HG02763 (cell line): ENCODE measurements around the gene KLHL11.
"Not testable (repeated sequence)": the region's sequence is repeated elsewhere in the genome, so short reads cannot be mapped to it uniquely, and the experiment has no call there.

ENCODE experiments used
- ATAC-seq: cut with Tn5 transposase; IDR thresholded peaks from one replicate; pipeline ENCODE4 v1.9.1; 2021; ENCODE audit warnings: mild to moderate bottlenecking, moderate library complexity; ENCODE audit not compliant: unreplicated experiment

The KLHL11 gene

DNA sequence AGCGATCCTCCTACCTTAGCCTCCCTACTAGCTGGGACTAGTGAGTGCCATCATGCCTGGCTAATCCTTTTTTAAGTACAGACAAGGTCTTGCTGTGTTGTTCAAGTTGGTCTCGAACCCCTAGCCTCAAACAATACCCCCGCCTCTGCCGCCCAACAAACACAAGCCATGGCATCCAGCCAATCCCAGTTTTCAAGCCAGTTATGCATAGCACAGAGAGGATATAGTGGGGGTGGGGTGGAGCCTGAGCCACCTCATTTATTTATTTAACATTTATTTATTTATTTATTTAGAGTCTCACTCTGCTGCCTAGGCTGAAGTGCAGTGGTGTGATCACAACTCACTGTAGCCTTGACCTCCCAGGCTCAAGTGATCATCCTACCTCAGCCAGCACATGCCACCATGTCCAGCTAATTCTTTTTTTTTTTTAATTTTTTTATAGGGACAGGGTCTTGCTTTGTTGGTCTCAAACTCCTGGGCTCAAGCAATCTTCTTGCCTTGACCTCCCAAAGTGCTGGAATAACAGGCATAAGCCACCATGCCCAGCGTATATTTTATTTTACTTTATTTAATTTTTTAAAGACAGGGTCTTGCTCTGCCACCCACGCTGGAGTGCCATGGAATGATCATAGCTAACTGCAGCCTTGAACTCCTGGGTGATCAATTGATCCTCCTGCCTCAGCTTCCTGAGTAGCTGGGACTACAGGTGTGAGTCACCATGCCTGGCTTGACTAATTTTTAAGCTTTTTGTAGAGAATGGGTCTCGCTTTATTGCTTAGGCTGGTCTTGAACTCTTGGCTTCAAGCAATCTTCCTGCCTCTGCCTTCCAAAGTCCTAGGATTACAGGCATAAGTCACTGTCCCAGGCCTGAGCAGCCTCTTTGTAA lies 26.2 kb upstream of the KLHL11 start:
- no peak for ATAC-seq

DNA sequence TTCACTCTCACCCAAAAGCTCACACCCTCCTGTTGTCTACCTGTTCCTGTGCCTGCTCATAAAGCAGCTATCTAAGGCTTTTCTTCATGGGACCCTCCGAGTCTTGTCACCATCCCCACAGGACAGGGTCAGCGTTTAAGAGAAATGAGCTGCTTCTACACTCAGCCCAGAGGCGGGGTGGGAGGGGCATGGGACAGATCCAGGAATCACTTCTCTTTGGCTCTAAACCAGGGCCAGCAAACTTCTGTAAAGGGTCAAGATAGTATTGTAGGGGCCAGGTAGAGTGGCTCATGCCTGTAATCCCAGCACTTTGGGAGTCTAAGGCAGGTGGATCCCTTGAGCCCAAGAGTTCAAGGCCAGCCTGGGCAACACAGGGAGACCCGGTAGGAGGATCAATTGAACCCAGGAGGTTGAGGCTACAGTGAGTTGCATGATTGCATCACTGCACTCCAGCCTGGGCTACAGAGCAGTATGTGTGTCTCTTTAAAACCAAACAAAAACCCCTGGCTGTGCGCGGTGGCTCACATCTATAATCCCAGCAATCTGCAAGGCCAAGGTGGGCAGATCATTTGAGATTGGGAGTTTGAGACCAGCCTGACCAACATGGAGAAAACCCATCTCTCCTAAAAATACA lies 23.2 kb upstream of the KLHL11 start:
- no peak for ATAC-seq

DNA sequence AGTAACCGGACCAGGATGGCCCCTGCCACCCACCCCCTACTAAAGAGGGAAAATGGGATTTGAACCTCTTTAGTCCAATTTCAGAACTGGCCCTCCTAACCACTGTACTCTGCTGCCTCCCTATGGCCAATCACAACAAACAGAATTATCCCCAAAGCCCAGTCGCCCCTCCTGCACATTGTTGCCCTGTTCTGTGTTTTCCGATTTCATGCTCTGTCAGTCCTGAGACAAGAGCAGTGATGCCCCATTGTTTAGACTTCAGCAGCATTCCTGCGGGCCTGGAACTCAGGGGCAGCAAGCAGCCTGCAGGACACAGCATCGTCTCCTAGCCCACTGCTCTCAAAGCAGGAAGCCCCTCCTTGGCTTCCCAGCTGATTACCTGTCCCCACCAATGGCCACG lies 20.5 kb upstream of the KLHL11 start:
- no peak for ATAC-seq

GRCh38 chr17:41882756-41883155 lies 17.5 kb upstream of the KLHL11 start:
- ATAC-seq: no peak

GRCh38 chr17:41880130-41880529 lies 14.9 kb upstream of the KLHL11 start:
- ATAC-seq: no peak

DNA sequence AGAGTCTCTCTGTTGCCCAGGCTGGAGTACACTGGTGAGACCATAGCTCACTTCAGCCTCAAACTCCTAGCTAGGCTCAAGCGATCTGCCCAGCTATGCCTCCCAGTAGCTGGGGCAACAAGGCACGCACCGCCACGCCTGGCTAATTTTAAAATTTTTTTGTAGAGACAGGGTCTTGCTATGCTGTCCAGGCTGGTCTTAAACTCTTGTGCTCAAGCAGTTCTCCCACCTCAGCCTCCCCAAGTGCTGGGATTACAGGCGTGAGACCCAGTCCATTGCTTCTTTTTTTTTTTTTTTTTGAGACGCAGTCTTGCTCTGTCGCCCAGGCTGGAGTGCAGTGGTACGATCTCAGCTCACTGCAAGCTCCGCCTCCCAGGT lies 9.1 kb upstream of the KLHL11 start:
- not testable (repeated sequence) for ATAC-seq

GRCh38 chr17:41873559-41874292 lies 8.5 kb upstream of the KLHL11 start:
- no peak for ATAC-seq

DNA sequence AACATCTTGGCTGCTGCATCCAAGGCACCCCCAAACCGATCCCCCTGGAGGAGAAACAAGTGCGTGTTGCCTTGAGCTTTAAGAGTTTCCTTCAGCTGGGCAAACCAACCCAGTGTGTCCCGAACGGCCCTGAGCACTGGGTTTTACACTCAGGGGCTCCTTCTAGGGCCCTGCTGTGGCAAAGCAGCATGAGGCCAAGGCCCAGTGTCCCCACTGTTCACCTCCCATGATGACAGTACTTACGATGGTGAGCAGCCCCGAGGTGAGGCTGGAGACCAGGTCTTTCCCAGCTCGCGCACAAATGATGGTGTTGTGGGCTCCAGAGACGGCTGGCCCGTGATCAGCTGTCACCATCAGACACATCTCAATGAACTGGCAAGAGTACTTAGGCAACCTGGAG lies 6.6 kb upstream of the KLHL11 start:
- no peak for ATAC-seq

DNA sequence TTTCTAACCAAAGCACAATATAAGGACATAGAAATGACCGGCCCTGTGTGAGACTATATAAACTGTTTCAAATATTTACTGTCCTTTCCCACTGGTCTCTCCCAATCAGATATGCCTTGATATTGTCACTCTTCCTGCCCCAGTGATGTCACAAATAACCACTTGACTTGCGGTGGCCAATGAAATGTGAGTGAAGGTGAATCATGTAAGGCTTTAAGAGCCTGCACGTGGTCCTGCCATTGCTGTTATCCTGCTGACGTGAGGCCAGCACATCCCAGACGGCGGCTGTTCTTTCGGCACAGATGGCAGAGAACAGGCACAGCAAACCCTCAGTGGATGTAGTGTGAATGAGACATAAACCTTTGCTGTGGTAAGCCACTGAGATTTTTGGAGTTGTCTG lies 5.4 kb upstream of the KLHL11 start:
- ATAC-seq: no peak

- no peak for ATAC-seq
Measured at GRCh38 chr17:41870097-41870496, 4.9 kb upstream of the KLHL11 start.

GRCh38 chr17:41869426-41869825 lies 4.2 kb upstream of the KLHL11 start:
- ATAC-seq: no peak

DNA sequence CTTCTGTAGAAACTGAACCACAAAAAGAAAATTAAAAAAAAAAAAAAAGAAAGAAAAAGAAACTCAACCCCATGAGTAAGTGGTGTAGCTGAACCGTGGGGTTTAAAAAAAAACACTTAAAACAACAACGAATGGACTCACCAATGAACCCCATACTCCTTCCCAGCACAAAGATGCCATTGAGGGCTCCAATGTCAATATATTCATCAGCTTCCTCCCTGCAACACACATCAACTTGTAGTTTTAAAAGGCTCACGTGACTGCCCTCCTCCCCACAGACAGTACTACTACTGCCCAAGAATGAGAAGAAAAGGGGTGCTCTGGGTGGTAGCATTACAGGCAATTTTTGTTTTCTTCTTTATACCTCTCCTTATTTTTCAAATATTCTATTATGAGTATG lies 3.3 kb upstream of the KLHL11 start:
- ATAC-seq: no peak

- ATAC-seq: no peak
Measured at GRCh38 chr17:41865596-41865893, 322 bp upstream of the KLHL11 start.

DNA sequence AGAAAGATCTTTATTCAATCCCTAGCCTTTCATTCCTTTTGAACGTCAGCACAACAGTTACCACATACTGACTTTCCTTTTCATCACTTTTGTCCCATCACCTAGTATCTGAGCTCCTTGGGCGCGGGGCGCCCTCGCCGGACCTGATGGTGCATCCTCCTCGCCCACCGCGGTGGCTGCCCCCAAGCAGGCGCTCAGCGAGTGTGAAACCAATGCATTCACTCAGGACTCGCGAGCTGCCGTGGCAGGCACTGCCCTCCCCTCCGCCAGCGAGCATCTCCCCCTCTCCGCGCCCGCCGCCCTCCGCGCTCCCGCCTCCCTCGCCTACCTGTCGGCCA lies 756 bp downstream of the KLHL11 start:
- ATAC-seq: no peak

DNA sequence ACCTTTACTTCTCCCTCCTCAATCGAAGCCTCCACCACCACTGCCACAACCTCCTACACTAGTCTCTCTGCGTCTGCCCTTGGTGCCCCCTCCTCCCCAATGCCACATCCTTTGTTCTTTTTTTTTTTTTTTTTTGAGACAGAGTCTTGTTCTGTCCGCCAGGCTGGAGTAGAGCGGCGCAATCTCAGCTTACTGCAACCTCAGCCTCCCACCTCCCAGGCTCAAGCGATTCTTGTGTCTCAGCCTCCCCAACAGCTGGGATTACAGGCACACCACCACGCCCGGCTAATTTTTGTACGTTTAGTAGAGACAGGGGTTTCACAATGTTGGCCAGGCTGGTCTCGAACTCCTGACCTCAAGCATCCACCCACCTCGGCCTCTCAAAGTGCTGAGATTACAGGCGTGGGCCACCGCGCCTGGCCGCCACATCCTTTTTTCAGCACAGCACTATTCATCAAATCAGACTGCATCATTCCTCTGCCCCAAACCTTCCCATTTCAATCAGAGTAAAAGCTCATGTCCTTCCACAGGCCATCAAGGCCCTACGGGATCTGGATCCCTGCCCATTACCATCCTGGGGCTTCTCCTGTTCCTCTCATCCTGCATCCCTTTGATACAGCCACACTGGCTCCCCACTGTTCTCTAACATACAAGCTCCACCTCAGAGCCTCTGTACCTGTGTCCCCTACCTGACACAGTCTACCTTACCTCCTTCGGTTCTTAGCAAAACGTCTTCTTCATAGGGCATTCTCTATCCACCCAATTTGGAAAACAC lies 2.0 kb downstream of the KLHL11 start:
- ATAC-seq: no peak

DNA sequence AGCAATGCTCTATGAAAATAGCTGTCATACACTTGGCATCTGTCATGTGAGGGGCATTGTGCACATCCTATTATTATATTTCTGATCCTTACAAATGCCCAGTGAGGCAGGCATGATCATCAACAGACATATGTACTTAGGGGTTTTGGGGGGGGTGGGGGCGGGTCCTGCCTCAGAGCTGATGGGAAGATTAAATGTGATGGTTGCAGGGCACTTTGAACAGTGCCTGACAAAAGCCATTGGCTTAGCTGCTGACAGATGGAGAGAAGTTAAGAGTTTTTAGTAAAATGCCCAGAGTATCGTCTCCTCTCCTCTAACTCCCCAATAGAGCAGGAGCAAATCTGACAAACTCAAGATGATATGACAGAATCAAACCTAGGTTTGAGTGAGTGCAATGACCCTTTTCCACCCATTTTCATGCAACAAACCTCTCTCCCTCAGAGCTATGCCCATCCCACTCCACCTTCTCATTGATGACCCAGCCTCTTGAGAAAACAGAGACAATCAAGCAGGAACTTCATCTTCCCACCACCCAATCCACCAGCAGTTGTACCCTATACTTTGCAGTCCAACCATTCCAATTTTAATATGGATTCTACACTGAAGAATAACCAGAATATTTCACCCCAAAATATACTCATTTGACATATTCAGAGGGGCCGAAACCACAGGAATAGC lies 4.8 kb downstream of the KLHL11 start:
- no peak for ATAC-seq

DNA sequence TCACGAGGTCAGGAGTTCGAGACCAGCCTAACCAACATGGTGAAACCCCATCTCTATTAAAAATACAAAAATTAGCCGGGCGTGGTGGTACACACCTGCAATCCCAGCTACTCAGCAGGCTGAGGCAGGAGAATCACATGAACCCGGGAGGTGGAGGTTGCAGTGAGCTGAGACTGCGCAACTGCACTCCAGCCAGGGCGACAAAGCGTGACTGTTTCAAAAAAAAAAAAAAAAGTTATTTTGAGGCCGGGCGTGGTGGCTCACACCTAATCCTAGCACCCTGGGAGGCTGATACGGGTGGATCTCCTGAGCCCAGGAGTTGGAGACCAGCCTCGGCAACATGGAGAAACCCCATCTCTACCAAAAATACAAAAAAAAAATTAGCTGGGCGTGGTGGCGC lies 13.8 kb downstream of the KLHL11 start:
- not testable (repeated sequence) for ATAC-seq

DNA sequence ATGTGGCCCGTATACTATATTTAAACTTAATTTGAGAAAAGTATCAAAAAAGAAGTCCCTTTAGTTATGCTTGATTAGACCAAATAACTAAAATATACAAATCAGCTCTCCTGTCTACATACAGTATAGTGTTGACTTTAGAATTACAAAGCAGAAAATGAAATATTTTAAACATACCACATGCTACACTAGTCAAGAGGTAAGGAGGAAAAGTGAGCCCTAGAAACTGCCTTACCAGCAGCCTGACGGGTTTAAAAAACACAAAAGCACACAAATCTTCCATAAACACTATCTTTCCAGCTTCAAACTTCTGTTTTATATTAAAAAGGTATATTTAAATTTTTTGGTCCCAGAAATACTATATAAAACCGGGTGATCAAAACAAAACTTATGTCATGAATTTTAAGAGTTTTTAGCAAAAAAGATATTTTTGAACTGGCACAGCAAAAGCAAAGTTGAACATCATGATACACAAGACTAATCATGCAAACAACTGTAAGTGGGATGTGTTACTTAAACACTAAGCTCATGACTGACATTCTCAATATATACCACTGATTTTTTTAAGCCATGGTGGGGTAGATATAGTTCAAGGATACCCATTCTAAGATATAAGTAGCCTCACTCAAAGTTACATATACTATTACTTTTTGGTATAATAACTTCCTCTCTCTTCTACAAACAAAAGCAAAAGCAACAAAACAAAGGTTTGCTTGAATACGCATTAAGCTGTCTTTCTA lies 15.8 kb downstream of the KLHL11 start:
- no peak for ATAC-seq

DNA sequence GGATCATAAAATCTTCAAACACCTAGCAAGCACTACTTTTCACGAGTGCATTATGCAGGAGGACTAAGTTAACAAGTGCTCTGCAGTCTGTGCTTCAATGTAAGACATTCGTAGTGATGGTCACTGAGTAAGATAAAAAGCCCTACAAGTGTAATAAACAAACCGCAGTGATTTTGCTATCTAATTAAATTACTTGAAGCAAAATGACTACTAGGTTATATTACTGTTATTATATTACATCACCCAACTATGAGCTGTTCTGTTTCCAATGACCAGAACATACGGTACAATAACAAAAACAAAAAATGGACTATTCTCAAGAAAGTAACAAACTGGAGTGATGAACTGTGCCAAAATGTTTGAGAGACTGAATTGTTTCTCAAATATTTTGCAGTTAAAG lies 16.4 kb downstream of the KLHL11 start:
- ATAC-seq: no peak

DNA sequence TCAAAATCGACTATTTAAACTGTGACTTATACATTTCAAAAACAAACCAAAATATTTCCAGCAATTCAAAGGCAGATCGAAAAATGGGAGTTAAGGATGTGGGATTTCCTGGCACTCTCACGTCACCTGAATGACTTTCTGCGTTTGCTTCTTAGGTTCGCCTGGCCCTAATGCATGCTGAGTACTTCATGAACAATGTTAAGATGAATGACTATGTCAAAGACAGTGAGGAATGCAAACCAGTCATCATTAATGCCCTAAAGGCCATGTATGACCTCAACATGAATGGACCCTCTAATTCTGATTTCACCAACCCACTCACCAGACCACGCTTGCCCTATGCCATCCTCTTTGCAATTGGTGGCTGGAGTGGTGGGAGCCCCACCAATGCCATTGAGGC lies 20.3 kb downstream of the KLHL11 start:
- ATAC-seq: no peak
